Posterior cingulate gyrus (tissue), 11 donors: ENCODE results near the gene NOC4L.
"Not testable (repeated sequence)": the region's sequence is repeated elsewhere in the genome, so short reads cannot be mapped to it uniquely, and the experiment has no call there.

Source experiments
- DNase-seq, 10 donors: peaks; one replicate each; pipeline versions ENCODE4 v3.0.0 to v3.0.0-alpha.2; 2020 to 2021; ENCODE audit warnings: mixed read lengths in 3 of 10
- intact Hi-C: fragments of 100-400 bp; cut with DNase I; formaldehyde crosslinking; loops from one replicate; pipeline ENCODE4 v1.15.1; 2023

The NOC4L gene

DNA sequence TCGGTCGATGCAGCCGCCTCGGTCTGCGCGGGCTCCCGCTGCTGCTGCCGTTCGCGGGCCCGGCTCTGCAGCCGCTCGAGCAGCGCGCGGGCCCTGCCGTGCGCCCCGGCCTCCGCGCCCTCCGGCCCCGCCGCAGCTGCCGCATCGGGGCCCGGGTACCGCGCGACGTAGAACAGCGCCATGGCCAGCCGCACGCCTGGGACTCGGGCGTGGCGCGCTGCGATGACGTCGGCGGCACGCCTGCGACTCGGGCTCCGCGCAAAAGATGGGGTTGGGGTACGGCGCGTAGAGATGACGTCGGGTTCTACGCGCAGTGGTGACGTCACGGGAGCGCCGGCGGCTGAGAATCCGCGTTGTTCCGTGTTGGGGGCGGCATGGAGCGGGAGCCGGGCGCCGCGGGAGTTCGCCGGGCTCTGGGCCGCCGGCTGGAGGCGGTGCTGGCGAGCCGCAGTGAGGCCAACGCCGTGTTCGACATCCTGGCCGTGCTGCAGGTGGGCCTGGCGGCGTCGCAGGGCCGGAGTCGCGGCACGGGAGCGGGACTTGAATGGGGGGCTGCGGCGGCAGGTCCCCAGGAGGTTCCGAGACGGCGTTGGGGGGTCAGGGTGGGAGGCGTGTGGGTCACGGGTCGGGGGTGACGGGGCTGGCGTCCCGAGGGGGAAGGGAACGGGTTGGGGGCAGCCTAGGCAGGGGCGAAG, at the start of gene NOC4L, which contains the start of gene DDX51:
Gene NOC4L, plus strand, starts transcription at position 343 of the 695 bp plus-strand sequence. Its CDS starts 32 bp downstream, at position 375.
Gene DDX51, minus strand, starts transcription at position 205 of the 695 bp plus-strand sequence. Its CDS starts 23 bp downstream, at position 182.
- peak; percentile 89 to 99 (median 92) for DNase-seq

DNA sequence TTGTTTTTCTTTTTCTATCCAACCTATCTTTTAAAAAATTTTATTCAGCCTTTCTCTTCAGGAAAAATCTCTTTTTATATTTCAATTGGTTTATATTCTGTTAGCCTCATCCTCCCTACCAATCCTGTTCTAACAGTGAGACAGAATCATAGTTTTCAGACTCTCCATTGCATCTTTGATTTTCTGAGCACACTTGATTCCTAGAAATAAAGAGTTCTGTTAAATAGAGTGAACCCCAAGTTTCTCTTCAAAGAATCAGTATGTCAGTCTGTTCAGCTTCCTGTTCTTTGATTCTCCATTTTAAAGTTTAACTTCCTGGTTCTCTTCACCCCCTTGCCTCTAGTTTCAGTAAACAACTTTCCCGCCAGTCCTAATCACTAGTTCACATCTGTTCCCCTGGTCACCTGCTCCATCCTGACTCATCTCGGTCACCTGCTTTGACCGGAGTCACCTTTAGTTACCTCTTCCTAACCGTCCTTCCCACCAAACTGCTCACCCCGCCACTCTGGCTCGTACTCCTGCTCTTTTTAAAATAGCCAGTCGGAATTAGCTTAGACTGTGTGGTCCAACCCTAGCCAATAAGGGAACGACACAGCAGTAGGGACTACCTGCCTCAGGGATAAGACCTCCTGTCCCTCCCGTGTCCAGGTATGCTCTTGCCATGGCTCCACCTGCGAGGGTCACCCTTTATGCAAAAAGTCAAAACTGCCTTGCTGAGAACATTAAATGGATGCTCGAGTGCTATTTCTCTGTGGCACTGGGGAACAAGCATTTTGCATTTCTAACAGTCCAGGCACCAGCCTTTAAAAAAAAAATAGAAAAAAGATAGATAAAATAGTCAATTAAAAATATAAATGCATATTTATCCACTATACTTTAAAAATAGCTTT, 48.5 kb upstream of the NOC4L start:
- intact Hi-C loops, result no loop called here
- DNase-seq, result no peak

More for the DNA sequence above, at the start of gene NOC4L, which contains the start of gene DDX51:
- intact Hi-C loops, result loop anchor here (2.0 kb wide), 1 partner anchor 59 kb away; no protein-coding TSS in a partner anchor

DNA sequence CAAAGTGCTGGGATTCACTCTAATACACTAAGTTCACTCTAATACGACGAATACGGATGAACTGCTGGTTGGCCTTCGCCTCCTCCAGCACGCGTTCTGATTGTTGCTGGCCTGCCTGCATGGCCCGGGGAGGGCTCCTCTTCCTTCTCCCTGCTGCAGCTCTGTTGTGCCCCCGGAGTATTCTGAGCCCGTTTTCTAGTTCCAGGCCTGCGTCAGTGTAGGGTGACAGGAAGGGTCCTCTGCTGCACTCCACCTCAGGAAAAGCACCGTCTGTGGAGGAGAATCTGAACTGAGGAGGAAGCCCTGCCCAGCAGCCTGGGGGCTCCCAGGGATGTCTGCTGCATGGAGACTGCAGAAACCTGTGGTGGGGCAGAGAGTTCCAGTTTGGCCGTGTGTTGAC, 44.5 kb upstream of the NOC4L start:
- intact Hi-C loops, result no loop called here
- no peak for DNase-seq

DNA sequence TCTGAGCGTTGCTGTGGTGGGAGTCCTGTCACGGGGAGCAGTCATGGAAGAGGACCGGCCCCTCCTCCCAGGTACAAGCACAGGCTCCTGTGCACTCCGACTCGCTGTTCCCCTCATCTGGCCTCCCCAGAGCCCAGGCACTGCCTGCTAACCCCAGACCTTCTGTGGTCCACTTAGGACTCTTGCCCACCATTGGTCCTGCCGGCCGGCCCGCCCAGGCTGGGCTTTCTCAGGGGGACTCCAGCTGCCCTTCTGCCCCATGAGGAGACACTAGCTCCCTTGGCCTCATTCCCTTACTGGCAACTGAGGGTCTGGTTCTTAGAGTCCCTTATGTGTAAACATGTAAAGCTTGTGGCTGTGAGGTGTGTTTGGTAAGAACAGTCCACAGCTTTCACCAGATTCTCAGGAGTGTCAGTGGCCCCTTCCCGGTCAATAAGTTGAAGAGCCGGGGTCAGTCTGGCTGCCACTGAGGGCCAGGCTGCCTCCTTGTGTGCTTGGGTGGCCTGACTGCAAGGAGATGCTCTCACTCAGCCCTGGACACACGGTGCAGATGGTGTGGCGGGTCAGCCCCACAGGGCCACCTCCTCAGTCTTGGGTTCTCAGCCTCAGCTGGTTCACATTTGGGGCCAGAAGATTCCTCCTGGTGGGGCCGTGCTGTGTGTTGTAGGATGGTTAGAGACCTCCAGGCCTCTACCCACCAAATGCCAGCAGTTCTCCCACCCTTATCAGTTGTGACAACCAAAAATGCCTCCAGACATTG, 43.8 kb upstream of the NOC4L start:
- DNase-seq, result no peak
- intact Hi-C loops, result no loop called here

DNA sequence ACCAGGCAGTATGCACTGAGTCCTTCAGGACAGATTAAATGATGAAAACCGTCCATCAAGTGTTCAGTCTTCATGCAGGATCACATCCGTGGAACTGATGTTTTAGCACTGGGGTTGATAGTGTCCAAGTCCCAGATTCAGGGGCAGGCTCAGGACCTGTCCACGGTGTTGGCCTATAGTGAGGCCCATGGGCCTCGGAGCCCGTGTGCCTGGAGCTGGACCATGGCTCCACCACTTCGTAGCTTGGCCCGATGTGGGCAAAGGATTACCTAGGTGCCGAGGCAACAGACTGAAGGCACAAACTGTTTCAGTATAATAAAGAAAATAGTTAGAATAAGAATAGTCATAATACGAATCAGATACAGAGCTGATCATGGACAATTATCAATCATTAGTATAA, 42.0 kb upstream of the NOC4L start:
- no peak for DNase-seq
- intact Hi-C loops, result no loop called here

DNA sequence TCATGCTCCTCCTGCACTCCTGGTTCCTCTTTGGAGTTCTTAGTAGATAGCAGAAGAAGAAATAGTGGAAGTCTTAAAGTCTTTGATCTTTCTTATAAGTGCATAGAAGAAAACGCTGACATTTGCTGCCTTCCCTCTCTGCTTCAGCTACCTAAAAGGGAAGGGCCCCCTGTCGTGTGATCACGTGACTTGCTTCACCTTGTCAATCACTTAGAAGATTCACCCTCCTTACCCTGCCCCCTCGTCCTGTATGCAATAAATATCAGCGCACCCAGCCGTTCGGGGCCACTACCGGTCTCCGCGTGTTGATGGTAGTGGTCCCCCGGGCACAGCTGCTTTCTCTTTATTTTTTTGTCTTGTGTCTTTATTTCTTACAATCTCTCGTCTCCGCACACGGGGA, 41.2 kb upstream of the NOC4L start:
- DNase-seq, intact Hi-C loops: not testable (repeated sequence)

DNA sequence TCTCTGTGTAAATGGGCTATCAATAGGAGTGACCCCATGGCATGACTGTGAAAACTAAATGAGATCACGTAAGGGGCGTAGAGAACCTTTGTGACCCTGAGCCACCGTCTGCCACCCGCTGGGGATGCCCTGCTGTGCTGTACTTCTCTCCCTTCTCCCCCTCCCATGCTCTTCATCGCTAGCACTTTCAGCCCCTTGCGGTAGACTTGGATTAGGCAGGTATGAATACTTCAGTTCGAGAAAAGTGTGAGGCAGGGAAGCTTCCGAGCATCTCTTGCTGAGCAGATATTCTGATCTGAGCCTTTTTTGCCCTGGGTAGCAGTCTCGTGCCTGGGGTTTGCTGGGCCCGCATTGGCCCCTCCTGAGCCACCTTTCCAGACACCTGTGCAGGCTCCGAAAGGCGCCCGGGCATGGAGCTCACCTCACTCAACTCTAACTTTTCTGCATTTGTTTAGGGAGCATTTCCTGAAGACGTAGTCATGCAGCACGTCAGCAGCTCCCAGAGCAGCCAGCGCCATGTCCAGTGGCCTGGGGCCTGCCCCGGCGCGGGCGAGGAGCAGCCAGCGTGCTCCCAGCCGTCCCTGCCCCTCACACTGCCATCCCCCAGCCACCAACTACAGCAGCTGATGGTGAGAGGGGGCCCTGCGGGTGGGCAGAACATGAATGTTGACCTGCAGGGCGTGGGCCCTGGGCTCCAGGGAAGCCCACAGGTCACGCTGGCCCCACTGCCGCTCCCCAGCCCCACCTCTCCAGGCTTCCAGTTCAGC, 40.5 kb upstream of the NOC4L start:
- DNase-seq, result no peak
- intact Hi-C loops, result no loop called here

DNA sequence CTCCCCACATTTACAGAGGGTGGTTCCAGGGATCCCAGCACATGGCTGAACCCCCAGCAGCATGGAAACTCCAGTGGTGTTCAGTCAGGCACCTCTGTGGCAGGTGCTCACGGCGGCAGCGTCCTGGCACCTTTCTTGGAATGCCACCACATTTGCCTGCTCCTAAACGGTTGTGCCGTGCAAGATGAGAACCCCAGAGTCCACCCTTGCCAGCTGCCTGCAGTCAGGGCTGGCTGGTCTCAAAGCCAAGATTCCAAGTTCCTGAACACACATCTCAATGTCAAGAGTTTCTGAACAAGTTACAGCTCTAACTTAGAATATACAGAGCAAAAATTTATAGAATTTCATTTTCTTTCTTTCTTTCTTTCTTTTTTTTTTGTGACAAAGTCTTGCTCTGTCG, 38.8 kb upstream of the NOC4L start:
- intact Hi-C loops, result no loop called here
- DNase-seq, result no peak

DNA sequence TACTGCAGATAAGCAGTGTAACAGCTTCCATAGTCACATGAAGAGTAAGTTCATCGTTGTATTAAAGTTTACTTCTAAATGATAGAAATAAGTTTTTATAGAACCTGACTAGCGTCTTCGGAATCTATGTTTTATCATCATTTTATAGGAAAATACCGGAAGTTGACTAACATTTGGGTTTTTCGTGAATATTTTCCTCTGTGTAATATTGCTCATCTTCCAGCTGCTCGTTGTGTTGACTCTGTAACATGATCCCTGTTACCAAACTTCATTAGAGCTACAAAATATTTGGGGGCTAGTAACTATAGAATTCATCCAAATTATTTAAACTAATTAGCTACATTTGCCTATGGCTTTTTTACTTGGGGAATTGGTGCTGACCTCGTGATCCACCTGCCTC, 37.3 kb upstream of the NOC4L start:
- DNase-seq, result no peak
- intact Hi-C loops, result no loop called here

DNA sequence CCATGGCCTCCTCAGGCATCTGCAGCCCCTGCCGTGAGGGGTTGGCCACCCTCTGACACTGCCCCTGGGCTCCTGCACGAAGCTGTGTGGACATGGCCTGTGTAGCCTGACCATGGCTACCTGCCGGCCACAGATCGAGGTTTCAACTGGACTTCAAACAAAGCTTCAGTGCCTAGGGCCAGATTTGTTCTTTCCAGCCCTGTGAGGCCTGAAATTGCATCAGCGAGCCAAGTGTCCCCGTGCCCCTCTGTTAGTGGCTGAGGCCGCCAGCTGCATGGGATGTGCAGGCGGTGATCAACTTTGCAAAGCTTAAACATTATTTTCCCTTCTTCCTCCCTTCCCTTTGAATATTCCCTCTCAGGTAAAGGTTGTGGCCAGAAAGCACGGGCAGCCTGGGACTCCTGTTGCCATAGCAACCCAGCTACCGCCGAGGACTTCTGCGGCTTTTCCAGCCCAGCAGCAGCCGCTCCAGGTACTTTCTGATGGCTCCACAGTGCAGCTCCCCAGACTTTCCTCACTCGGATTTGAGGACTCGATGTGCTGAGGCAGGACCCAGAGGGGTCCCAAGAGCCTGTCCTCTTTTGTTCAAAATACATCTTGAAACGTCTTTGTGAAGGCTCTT, 35.9 kb upstream of the NOC4L start:
- intact Hi-C loops, result no loop called here
- peak in 1 of 10 donors; percentile 91 for DNase-seq

DNA sequence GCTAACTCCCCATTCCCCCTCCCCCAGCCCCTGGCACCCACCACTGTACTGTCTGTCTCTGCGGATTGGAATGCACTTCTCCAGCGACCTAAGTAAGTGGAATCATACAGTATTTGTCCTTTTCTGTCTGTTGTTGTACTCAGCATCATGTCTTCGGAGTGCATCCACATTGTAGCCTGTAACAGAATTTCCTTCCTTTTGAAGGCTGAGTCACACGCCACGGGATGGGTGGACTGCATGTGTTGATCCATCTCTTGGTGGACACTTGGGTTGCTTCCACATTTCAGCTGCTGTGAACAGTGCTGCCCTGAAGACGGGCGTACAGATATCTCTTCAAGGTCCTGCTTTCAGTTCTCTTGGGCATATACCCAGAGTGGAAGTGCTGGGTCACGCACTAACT, 34.5 kb upstream of the NOC4L start:
- DNase-seq, result no peak
- intact Hi-C loops, result no loop called here

DNA sequence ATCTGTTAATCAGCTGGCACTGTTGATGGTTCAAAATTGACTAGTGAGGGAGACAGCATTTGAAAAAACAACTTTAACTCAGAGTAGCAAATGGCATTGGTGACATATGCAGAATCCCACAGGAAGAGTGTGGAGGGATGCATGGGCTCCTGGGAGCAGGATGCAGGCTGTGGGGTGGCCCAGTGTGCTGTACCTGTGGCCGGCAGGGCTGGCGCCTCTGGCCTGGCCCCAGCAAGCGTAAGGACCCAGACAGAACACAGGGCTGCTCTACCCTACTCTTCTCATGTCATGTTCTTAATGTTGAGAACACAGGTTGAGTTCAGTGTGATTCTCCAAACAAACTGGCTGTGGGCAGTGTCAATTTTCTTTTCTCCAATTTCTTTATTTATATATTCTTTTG, 33.6 kb upstream of the NOC4L start:
- no peak for DNase-seq
- intact Hi-C loops, result no loop called here

DNA sequence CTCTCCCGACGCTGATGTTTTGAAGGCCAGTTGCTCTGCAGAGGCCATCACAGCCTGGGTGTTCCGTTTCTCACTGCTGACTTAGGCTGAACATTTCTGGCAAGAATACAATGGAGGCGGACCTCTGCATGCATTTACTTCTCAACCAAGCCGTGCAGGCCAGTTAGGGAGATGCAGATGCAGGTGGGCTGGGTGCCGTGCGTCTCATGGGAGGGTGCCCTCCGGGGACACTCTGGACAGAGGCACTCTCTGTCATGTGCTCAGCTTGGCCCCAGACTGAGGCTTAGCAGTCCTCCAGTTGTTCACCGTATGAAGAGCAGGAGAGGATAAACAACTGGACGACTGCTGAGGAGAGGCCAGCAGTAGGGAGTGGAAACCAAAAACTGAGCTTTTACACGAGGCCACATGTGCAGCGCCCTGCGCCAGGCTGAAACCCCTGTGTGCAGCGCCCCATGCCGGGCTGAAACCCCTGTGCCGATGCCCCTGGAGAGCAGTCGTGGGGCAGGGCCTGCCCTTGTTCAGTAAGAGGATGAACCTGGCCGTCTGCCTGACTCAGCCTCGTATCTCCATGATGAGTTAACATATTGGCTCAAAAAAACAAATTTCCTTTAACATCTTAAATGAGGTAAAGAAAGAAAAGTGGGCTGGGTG, 32.5 kb upstream of the NOC4L start:
- no peak for DNase-seq

DNA sequence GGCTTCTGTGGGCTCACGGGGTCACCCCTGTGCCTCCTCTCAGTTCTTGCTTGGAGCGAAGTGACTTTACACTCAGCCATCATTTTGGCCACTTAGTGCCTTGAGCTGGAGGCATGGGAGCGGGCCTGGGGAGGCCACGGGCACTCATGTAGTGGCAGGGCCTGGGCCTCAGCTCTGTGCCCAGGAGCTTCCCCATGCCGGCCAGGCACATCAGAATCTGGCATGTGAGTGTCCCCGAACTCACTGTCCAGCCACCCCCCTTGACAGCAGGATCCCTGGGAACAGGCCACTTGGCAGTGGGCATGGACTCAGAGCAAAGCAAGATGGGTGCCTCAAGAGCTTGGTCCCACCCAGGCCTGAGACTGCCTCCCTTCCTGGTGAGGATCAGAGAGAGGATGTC, 29.6 kb upstream of the NOC4L start:
- intact Hi-C loops, result no loop called here
- peak in 1 of 10 donors; percentile 58 for DNase-seq

More for the DNA sequence above, 32.5 kb upstream of the NOC4L start:
- intact Hi-C loops, result no loop called here

DNA sequence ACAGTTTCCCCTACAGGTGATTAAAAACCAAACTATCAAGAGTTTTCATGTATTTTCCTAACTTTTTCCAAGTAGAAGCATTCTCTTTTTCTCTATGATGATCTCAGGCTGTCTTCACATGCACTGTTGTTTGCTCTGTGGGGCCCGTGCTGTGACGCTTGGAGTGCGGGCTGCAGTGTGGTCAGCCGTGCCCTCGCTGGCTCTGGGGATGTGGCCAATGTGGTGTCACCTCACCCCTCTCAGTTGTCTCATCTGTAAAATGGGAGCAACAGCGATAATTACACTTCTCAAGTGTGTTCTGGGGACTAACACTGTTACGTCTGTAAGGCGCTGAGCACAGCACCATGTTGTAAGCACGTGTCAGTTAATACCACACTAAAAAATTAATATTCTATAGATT, 28.8 kb upstream of the NOC4L start:
- DNase-seq, result peak in 1 of 10 donors; percentile 4
- intact Hi-C loops, result no loop called here

DNA sequence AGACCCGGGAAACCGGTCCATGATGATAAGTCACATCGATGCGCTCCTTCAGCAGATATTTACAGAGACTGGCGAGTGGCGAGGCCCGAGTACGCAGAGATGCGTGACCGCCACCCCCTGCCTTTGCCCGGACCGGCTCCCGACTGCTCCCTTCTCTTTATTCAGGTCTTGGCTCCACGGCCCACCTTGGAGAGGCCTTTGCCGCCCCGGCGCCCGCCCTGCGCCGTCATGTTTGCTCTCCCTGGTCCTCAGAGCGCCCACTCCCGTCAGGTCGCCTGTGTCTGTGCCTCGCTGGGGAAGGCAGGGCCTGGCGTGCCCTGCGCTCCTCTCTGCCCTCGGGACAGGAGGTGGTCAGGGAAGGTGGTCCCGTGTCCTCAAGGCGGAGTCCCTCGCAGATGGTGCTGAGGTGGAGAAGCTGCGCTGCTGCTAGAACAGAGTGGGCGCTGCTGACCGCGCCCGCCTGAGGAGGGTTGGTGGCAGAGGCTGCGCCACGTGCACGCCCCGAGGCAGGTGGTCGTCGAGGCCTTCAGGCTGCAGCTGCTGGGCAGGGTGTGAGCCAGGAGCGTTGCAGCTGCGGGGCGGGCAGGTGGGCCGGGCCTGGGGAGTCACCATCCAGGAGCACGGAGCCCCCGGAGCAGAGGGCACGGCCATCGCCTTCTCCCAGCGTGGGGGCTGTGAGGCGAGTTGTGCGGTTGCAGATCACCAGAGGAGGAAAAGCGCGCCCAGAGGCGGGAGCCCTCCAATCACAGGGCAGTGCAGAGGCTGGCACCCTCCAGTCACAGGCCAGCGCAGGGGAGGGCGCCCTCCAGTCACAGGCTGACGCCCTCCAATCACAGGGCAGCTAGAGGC, 27.3 kb upstream of the NOC4L start:
- intact Hi-C loops, result no loop called here
- DNase-seq, result no peak

DNA sequence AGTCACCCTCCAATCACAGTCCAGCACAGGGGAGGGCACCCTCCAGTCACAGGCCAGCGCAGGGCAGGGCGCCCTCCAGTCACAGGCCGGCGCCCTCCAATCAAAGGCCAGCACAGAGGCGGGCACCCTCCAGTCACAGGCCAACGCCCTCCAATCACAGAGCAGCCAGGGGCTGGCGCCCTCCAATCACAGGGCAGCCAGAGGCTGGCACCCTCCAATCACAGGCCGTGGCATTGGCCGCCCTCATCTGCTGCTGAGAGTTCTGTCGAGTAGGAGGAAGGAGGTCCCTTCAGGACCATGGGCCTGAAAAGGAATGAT, 26.7 kb upstream of the NOC4L start:
- peak in 1 of 10 donors; percentile 52 for DNase-seq
- intact Hi-C loops, result no loop called here

DNA sequence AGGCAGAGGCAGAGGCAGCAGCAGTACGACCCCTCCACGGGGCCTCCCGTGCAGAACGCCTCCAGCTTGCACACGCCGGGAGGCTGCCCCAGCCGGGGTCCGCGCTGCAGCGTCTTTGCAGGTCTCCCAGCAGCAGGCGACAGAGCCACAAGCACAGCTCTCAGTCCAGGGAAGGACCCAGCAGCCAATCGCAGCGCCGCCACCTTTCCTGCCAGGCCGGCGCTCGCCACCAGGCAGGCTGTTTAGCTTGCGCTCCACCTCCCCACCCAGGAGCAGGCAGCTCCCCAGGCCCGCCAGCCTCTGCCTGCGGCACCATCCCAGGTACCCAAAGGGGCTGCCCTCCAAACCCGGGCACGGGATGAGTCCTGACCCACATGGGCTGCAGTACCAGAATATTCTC, 25.4 kb upstream of the NOC4L start:
- DNase-seq, result peak in 2 of 10 donors; percentile 59 to 62
- intact Hi-C loops, result no loop called here
